Putamen (tissue), 1 donor: ENCODE results near the gene GRIK3.

Source experiments
- DNase-seq: peaks from one replicate; pipeline ENCODE4 v3.0.0-alpha.2; 2016; ENCODE audit warnings: low spot score

Gene GRIK3

DNA sequence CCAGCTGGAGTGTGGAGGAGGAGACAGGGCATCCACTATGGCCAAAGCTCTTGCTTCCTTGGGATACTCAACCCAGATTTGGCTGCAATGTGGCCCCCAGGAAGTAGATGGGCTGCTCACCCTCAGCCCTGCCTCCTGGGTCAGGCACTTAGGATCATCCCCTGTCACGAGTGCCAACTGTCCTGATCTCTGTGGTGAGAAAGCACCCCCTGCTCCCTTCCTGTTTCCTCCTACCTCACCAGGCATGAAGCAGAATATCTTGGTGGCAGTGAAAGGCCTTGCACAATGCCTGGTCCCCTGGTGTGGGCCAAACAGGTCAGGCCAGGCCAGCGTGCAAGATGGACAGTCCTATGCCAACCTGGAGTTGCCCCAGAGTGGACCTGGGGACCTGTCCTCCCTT is 211.7 kb downstream of the GRIK3 start:
- no peak for DNase-seq

DNA sequence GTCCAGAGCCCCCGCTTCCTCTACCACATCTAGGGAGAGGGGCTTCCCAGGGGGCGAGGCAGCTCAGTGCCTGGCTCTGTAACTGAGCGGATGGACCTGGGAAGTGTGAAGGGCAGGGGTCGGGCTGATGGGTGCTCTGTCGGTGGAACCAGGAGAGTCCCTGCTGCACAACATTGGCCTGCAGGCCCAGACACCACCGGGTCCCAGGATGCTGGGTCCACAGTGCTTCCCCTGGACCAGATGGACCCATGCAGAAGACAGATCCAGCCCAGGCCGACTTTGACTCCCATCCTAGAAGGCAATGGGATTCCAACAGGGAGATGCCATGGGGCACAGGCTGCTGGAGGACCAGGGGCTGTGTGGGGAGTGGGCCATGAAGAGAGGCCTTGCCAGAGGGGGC is 212.9 kb downstream of the GRIK3 start:
- DNase-seq, result no peak

DNA sequence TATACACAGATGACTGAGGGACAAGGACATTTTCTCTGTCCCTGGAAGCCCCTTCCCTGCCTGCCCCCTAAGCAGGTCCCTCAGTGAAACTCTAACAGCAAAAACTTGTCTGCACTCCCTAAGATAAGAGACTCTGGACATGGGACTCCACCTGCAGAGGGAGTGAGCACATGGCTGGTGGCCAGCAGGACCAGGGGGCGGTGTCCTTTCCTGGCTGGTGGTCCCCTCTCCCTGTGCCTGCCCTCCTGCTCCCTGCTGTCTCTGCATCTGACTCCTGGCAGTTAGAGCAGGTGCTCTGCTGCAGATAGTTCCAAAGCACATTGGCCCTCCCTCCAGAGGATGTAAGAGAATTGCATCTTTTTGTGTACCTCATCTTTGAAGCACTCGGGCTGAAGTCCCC is 215.5 kb downstream of the GRIK3 start:
- no peak for DNase-seq

DNA sequence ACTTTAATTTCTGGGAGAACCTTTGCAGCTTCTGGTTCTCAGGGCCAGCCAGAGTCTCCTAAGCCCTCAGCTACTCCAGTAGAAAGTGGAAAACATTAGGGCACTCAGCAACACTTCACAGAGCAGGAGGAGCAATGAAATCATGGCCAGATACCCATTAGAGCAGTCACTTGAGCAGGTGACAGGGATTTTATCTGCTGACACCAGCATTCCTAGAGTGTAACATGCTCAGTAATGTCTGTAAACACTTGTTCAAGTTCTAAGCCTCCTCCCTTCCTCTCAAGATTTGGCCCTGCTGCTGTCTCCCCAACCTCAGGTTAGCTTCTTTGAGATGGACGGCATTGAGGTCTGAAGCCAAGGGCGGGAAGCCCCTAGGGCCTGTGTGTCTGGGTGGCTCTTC is 218.0 kb downstream of the GRIK3 start:
- DNase-seq, result no peak

DNA sequence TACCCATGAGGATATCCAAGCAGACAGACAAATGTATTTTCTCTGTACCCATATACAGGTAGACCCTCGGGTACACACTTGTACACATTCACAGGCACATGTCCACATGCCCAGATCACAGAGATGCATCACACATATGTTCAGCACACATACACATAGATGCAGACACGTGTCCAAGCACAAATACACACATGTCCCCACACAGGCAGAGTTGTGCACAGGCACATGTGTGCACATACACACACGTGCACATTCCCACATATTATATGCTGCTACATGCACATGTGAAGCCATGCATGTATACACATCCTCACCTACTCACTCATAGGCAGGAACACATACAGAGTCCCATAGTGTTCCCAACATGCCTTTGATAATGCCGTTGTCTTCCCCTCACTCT is 219.5 kb downstream of the GRIK3 start:
- DNase-seq, result no peak

DNA sequence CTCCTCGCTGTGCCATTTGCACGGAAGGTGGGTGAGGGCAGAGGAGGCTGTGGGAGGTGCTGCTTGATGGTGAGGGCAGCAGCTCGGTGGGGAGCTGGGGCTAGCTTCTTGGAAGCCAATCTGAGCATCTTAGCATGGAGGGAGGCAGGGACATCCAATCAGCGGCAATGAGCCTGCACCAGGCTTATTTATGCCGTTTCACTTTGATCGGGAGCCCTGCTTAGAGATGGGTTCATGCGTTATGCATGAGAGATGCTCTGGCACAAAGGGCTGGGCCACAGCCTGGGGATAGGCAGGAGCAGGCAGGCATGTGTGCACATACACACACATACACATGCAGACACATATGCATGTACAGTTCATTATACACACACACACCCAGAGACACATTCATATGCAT is 220.2 kb downstream of the GRIK3 start:
- no peak for DNase-seq

DNA sequence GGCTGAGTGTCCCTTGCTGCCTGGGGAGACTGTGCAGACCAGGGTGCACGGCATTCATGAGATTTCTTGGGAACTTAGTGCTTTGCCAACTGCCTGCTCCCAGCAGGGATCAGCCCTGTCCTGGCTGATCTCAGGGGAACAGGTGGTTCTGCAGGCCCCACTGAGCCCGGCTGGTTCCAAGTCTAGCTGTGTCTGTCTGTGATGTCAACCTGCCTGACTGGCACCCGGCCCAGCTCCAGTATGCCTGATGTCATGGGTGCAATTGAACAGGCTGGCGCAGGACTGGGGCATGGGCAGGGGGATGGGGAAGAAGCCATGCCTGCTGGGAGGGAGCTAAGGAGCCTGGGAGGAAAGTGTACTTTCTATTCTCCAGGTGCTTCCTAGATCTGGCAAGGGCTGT is 227.1 kb downstream of the GRIK3 start:
- no peak for DNase-seq

DNA sequence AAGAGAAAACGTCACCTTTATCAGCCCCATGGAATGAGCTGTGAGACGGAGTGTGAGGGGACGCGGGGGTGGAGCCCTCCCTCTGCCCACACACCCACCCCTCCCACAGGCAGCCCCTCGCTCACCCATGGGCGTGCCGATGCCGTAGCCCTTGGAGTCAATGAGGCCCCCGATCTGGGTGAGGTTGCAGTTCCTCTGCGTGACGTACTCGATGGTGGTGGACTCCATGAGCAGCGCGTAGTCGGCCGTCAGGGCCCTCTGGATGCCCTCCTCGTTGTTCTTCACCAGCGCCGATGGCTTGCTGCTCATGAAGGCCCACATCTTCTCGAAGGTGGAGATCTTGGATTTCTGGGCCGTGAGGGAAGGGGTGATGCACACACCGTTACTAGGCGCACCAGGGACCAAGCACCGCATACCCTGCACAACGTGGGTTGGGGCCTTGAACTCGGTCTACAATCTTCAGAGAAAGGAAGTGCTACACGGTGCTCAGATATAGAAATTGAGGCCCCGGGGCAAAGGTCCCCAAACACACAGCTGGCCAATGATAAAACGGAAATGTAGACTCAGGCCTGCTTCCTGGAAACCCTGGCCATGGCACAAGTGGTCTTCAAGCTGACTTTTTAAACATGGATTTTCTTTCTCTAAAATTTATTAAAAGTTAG is 228.2 kb downstream of the GRIK3 start:
- no peak for DNase-seq

DNA sequence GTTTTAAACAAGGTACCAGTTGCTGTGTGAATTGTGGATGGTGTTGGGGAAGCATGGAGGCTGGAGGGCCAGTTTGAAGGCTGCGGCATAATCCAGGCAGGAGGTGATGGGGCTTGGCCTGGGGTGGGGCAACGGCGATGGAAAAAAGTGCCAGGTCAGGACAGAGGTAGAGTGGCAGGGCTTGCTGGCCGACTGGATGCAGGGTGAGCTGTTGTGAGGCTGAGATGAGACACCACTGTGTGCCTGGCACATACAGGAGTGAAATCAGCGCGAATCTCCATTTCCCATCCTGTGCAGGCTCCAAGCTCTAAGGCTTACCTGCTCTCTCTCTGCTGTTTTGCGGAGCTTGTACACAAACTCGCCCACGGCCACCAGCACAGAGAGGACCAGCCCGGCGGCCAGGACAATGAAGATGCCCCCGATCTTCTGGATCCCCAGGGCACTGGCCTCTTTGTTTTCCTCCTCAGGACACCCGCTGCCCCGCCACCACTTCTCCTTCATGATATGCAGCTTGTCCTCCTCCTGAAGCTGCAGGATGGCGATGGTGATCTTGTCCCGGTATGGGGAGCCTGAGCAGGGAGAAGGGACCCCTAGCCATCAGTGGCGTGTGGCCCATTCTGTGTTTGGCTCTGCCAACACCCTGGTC is 229.5 kb downstream of the GRIK3 start:
- no peak for DNase-seq

DNA sequence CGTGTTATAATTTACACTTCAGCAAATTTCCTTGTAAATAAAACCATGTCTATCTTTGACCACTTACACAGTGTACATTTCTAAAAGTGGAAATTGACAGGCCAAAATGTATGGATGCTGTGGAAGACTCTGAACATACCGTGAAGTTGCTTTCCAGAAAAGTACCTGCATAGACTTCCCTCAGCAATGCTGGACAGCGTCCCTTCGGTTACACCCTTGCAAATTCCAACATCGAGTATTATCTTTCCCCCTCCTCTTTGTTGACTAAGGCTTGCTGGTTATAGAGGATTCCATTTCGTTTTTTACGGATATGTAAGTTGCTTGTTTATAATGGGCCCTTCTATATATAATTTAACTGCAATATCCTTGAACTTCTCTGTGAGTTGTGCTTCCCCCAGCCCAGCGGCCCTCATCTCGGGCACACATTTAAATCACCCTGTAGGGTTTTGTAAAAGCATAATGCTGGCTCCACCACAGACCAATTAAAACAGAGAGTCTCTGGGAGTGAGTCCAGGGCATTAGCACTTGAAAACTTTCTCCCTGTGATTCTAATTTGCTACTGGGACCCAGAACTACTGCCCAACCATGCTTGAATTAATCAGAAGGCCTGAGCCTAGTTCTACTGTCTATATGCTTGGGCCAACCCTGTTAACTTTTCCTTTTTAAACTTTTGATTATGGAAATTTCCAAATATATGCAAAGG is 230.3 kb downstream of the GRIK3 start:
- peak; percentile 43 for DNase-seq

DNA sequence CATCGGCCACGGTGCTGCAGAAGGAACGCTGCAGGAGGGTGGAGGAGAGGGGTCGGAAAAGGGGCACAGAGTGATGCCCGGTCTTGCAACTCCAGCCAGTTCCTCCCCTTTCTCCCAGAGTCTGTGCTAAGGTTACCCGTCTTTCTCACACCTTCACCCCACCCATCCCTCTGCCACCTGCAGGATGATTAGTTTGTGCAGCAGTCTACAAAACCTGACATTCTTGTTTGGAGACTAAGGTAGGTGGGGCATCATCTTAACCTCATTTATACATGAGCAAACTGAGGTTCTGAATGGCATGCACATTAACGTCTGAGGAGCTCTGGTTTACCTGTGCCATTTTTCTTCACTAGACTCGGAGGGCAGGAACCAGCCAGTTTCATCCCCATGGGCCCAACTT is 232.3 kb downstream of the GRIK3 start:
- DNase-seq, result no peak

DNA sequence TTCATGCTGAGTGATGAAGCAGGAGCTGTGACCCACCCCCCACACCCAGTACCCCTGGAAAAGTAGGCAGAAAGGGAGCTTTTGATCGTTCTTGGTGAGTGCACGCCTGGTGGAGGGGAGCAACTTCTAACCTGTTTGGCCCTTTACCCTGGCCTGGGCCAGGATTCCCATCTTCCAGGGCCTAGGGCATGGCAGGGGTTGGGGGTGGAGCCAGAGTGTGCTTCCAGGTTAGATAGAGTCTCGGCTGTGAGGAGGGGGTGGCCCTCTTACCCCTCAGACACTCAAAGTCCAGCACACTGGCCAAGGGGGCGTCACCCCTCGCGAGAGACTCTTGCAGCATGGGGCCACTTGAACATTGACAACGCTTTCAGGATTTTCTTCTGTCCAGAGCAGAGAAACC is 236.6 kb downstream of the GRIK3 start:
- DNase-seq, result no peak

DNA sequence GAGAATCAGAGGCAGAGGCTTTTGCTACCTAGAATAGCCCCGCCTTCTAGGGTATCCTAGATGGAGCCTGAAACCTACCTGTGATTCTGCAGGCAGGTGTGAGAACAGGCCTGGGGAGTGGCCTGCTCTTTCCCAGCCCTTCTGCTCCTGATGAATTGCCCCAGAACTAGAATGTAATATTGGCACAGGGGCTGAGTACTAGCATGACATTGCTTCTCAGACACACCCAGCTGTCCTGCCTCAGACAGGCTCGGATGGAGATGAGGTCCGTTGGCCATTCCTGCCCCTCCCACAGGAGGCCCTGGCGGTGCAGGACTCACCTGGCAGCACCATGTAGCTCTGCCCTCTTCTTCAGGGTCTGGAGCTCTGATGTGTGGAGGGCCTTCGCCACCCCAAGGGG is 237.6 kb downstream of the GRIK3 start:
- DNase-seq, result no peak

DNA sequence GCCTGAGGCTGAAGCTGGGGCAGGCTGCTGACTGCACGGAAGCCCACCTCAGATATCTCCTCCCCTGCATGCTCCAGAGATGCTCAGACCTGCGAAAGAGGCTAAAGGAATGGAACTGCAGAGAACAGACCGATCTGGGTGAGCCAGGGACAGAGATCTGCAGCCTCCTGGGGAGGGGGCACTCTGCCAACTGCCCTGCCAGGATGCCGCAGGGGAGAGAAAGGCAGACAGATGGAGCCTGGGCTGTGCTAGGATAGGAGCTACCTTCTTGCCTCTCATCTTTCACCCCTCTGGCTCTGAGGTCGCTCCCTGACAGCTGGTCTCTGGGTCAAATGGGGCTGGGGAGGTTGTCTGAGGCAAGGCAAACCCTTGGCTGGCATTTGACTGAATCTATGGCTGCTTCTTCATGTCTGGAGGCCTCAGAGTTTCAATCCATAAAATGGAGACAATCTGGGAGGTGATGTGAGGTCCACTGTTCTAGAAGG is 238.2 kb downstream of the GRIK3 start:
- DNase-seq, result no peak

DNA sequence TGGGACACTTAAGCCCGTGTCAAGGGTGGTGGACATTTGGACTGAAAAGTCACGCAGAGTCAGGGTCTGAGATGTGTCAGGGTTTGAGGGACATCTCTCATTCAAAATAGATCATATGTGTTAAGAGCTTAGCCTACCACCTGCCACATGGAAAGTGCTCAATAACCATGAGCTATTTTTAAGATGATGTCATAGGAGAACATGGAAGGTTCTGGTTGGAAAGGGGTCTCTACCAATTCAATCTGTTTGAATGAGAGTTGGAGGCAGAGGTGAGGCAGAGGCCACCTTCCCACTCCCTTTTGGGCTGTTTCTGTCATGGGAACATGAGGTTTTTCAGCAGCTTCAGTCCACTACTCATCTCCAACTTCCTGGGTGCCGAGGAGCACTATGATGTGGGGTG is 239.9 kb downstream of the GRIK3 start:
- DNase-seq, result no peak

DNA sequence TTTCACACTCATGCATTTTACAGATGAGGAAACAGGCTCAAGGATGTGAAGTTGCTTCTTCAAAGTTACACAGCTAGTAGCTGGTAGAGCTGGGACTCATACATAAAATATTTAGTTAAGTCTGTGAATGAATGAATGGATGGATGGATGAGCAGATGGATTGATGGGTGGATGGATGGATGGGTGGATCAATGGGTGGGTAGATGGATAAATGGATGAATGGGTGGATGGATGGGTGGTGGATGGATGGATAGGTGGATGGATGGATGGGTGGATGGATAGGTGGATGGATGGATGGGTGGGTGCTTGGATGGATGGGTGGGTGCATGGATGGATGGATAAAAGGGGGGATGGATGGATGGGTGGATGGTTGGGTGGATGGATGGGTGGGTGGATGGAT is 240.9 kb downstream of the GRIK3 start:
- no peak for DNase-seq

DNA sequence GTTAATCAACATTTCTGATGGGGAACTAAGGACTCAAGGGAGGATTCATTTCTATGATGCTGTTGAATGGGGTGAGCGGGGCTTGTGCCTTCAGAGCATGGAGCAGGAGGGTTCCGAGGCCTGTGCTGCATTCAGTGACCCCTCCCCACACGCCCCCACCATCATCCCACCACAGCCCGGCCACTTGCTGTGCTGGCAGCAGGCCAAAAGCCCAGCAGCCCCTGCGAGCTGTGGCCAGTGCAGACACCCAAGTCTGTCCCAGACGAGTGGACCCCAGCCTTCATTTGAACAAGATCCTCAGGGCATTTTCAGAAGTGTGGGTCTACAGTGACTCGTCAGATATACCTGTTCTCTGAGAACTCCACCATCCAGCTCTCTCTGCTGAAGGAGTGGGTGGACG is 242.0 kb downstream of the GRIK3 start:
- DNase-seq, result no peak

DNA sequence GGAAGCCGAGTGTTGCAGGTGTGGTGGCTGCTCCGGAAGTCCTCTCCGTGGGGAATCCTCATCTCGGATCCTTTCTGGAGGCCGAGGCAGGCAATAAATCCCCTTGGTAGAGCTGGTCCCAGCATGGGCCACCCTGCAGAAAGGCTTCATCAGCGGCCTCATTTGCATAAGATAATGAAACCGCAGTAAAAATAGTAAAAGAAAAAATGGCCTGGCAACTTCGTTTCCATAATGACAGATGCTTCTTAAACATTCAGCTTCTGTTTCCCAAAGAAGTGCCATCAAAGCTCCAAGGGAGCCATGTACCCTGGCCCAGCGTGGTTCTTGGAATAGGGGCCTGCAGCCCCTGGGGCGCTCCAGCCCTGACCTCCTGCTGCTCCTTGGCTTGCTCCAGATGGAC is 244.1 kb downstream of the GRIK3 start:
- no peak for DNase-seq

DNA sequence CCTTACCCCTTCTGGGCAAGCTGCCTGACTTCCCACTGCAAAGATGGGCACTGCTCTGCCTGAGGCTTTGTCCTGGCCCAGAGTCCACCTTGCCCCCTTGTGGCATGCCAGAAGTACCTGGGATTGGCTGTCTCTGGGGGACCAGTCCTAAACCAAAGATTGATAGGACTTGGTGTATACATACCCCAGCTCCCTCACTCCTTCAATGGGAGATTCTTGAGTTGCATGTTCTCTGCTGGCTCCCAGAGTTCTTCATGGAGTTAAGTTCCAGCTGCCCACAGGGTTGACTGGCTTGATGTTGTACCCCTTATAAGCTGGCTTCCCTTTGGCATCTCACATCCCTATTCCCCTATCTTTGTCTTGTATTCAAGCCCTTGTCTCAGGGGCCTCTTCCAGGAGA is 244.8 kb downstream of the GRIK3 start:
- no peak for DNase-seq

DNA sequence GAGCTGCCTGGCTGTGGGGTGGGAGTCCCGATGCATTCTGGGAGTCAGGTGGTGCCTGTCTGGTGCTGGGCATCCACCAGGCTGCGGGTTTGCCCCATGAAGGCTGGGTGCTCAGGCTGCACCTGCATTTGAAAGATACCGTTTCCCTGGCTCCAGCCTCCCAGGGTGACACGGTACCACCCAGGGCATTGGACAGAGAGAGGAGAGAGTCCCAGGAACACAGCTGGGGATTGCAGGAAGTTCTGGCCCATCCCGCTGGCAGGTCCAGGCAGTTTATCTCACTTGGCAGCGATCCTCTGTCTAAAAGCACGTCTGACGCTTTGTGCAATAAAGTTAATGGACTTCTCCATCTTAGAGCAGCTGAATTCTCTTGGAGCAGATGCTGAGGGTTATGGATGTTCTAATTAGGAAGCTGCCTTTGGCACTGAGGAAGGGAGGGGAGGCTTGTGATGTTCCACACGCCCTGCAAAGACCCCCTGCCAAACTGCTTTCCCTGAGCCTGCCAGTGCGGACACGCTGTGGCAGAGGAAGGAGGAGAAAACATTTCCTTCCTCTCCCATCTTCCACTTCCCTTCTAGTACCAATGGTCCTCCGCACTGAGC is 246.9 kb downstream of the GRIK3 start:
- DNase-seq, result no peak

DNA sequence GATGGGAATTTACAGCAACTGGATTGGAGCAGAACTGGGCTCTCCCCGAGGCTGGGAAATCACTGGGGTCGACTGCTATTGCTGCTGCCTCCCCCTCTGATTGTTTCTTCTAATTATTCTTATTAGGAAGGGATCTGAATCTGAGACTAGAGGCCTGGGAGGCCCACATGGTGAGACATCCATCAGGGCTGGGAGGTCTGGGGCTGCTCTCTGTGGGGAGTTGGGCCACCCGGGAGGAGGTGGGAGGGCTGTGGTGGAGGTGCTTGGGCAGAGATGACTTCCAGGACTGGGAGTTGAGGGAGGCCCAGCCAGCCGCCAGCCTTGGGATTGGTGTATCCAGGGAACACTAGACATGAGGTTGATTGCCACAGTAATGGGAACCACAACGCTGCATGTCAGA is 247.9 kb downstream of the GRIK3 start:
- DNase-seq, result no peak

DNA sequence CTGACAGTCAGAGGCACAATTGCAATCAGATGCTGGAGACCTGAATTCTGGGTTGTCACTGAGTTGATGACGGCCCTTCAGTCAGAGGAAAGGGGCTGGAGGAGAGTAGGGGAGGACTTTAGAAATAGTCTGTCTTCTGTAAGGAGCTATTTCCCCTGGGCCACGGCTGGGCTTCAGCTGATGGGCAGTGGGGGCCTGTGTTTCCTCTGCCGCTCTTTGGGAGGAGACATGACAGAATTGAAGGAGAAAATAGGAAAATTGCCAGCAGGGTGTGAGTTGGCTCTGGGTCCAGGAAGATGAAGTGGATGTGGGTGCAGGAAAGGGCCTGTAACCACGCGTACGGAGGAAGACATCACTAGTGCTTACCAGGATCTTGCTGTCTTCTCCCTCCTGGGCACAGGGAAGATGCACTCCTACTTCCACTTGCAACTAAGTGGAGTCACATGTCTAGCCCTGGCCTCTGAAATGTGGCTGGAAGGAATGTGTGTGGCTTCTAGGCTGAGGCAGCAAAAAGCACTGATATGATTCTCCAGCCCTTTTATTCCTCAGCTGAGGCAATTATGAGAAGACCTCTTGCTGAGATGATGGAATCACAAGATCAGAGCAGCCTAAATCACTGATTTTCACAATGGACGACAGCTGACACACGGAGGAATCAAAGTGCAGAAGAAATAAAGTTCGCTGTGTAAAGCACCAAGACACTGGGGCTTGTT is 250.0 kb downstream of the GRIK3 start:
- DNase-seq, result no peak
